Activated CD8-positive, alpha-beta memory T cell treated with anti-CD3 and anti-CD28 coated beads for 36 hours (primary cell): ENCODE data around the gene ARHGEF7. TPM values are rescaled to one million over a fixed set of nuclear protein-coding genes. Genes with fewer than 3 reads are reported as not detected.

ENCODE experiments used
- CTCF ChIA-PET: fragments of 350-600 bp; sonication (Branson Sonifier 250); formaldehyde crosslinking; loops from one replicate; lab custom pipeline; 2021; ENCODE audit warnings: antibody characterized with exemption; lab: Charles Lee
- POLR2A ChIA-PET: fragments of 350-600 bp; sonication (Branson Sonifier 250); formaldehyde crosslinking; loops from one replicate; lab custom pipeline; 2021; ENCODE audit warnings: antibody characterized with exemption; lab: Charles Lee
- total RNA-seq, 2 experiments: library from RNA; stranded (reverse); gene quantifications; one replicate each; pipeline ENCODE4 v1.2.3, GENCODE V29; 2021

ARHGEF7 gene
- total RNA-seq, 2 experiments from 2014 or later = 49.4 to 50.8 TPM

DNA sequence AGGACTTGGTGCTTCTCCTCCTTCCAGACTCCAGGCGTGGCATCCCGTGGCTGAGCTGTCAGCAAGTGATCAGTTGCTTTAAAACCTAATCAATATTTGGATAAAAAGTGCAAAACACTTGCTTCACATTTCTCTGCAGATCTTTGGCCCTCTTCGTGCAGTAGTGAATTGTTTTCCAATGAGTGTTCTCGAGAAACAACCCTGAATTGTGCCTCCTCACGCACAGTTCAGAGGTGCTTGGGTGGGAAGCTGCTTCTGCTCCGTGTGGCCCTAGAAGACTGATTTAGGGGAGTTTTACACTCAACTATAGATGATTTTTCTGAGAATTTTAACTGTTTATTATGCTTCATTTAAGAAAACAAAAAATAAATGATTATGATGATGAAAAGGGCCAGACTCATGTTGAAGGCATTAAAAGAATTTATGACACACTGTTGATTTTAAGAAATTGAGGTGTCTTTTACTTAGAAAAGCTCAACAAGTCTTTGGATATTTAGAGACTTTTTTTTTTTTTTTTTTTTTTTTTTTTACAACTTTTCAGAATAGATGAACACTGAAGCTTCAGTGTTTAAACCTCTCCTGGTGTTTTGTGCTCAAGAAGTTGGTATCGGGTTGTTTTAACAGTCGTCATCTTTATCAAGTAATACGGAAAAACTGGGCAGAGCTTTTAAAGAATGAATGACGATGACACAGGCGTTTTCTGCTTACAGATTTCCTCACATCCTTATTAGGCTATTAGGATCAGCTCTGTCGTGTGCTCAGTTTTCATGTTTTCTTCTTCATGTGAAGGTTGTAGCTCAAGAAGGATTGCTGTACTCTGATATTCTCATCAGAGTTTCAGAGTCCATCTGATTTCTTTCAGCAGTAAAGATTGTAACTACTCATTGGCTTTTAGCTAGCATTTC lies 165.8 kb downstream of the ARHGEF7 start:
- POLR2A ChIA-PET = no interaction called here
- CTCF ChIA-PET = interaction anchor here (0.8 kb wide), 1 partner anchor 12 kb away, joined by 3 read pairs; no protein-coding TSS in a partner anchor

DNA sequence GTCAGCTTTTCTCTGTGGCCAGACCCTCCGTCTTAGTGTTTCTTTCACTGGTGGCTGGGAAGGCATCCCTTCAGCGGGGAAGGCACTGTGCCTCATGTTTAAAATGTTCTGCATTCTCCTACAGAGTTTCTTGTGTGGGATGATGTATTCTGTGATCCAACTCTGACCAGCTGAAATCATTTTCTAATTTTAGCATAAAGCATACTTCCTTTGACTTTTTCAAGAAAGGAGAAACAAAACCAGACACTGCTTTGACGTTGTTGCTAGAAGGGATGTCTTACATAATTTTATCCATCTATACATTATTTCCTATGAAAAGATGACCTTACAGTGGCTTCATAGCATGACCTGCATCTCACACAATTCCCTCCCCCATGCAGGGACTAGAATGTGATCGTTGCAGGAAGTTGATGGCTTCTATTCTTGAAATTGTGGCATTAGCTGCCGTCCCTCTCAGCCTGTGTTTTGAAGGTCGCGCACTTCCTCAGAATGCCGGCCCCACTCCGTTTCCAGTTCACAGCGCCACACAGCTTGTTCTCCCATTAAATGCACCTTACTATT lies 166.7 kb downstream of the ARHGEF7 start:
- CTCF ChIA-PET = interaction anchor here (0.8 kb wide), 1 partner anchor 12 kb away, joined by 3 read pairs; no protein-coding TSS in a partner anchor
- POLR2A ChIA-PET = no interaction called here

DNA sequence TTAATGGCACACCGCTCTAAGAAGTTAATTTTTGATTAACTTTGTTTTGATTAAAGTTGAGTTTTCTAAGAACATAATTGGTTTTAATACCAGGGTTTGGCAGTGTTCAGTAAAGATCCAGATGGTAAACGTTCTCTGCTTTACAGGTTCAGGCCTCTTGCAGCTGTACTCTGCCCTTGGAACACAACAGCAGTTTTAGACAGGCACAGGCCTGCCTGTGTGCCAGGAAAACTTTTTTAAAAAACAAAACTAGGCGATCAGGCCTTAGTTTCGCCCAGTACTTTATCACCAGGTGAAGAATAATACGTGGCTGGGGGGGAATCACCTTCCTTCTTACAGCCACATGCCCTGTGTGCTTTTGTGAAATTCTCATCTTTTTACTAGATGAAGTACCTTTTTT lies 167.3 kb downstream of the ARHGEF7 start:
- POLR2A ChIA-PET = no interaction called here

DNA sequence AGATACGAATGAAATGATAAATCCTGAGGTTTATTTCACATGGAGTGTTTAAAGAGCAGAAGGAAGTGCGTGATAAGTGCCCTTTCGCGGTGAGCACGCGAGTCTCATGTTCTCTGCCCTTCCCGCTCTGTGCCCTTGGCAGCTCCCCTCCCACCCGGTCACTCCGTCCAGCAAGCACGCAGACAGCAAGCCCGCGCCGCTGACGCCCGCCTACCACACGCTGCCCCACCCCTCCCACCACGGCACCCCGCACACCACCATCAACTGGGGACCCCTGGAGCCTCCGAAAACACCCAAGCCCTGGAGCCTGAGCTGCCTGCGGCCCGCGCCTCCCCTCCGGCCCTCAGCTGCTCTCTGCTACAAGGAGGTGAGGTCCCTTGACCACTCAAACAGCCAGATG lies 167.9 kb downstream of the ARHGEF7 start:
- ChIA-PET CTCF (no interaction called here), POLR2A (interaction anchor here (0.6 kb wide), 1 partner anchor 217 kb away, joined by 3 read pairs; no protein-coding TSS in a partner anchor)

More for the DNA sequence above, 167.3 kb downstream of the ARHGEF7 start:
- CTCF ChIA-PET = no interaction called here

DNA sequence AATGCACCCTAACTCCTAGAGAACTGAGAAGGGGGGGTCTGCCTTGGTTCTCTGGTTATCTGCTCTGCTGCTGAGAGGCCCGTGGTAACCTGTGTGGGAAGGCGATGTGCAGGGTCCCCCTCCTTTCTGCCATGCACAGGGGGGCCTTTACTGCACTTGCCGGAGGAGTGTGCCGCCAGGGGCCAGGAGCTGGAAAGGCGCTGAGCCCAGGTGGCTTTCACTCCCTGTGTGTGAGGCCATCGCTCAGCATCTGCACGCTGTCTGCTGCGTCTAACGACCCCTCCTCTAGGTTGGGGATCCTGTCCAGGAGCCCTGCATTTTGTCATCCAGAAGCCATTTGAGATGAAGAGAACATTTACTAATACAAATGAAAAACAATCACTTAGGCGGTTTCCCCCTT lies 168.3 kb downstream of the ARHGEF7 start:
- ChIA-PET CTCF (no interaction called here), POLR2A (interaction anchor here (0.6 kb wide), 1 partner anchor 217 kb away, joined by 3 read pairs; no protein-coding TSS in a partner anchor)

DNA sequence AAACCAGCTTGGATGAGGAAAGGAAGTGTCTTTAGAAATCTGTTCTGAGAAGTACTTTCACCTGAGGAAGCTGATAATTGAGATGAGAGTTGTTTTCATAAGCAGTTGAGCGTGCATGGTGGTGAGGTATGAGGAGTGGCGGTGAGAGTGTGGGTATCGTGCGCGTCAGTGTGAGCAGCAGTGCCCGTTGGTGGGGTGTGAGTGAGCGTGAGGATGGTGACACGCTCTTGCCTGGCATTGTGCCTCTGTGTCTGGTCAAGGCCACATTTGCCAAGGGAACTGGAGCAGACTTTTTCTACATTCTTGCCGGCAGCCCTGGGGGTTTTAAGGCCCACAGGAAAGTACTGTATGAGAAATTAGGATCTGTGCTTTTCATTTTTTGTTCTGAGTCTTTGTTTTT lies 168.9 kb downstream of the ARHGEF7 start:
- CTCF ChIA-PET = no interaction called here
- POLR2A ChIA-PET = no interaction called here

DNA sequence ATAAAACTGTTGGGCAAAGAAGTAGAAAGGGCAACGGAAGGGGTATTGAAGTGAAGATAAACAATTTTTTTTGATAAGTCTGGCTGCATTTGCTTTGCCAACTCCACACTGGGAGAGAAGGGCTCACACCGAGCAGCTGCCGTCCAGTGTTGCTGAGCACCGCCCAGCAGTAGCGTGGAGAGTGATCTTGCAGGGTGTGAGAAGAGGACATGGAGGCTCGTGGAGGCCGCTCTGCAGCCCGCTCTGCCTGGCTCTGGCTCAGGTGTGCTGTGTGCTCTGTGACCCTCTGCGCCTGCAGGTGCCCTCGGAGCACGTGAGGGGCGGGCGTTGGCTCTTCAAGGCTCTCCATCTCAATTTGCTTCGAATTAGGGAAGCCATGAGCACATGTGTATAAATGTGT lies 169.5 kb downstream of the ARHGEF7 start:
- ChIA-PET CTCF (no interaction called here), POLR2A (no interaction called here)

DNA sequence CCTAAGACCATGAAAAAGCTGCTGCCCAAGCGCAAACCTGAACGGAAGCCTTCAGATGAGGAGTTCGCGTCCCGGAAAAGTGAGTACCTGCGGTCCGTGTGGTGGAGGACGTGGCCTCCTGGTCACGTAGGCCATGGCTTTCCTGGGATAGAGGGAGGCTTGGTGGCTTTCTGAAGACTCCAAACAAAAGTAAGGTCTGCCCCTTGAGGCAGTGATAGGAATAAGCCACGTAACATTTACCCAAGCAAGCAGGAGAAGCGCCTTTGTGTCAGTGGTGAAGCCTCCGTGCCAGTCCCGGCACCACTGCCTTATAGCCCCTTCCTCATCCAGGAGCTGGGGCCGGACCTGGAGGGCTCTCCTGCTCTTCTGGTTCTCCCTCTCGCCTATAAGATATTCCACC lies 171.1 kb downstream of the ARHGEF7 start:
- CTCF ChIA-PET = no interaction called here
- POLR2A ChIA-PET = no interaction called here

DNA sequence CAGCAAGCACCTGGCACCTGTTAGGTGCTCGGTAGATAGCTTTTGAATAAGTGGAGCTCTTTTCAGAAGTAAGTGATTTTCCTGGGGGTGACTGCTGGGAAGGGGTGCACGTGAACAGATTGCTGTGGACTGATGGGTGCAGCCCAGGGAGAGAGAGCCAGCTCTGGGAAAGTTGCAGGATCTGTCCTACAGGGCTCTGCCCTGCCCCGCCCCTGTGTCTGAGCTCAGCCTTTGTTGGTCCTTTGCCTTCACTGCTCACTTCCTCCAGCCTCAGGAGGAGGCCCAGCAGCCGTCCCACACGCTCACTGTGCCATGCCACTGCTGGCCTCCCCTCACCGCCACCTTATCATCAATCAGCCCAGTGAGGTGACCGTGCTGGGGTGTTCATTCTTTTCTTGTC lies 171.6 kb downstream of the ARHGEF7 start:
- ChIA-PET CTCF (no interaction called here), POLR2A (no interaction called here)

DNA sequence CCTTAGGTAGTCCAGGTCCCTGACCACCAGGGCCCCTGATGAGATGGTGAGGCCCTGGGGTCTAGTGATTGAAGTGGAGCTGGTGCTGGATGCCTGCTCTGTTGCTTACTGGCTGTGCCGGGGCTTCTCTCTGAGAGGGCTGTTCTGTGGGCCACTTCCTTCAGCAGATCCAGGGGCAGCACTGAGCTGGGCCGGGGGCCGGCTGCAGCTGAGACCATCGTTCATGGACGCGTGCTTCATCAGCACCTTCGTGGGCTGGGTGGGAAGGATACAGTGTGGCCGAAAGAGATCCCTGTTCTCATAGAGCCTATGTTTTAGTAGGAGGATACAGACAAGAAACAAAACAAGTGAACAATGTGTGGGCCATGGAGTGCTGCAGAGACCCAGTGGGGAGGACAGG lies 172.1 kb downstream of the ARHGEF7 start:
- POLR2A ChIA-PET = no interaction called here
- CTCF ChIA-PET = no interaction called here

DNA sequence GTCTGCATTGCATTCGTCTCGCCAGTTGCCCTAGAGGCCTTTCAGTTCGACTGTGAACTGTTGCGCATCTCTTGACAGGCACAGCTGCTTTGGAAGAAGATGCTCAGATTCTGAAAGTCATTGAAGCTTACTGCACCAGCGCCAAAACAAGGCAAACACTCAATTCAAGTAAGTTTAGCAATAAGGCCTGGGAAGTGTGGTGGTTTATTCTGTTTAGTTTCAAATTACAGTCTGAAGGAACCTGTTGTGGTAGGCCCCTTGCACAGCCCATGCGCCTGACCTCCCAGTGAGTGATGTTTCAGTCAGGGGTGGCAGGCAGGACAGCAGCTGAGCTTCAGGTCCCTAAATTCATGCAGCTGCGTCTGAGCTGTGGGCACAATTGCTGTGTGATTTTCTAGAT lies 173.2 kb downstream of the ARHGEF7 start:
- POLR2A ChIA-PET = no interaction called here
- CTCF ChIA-PET = no interaction called here

DNA sequence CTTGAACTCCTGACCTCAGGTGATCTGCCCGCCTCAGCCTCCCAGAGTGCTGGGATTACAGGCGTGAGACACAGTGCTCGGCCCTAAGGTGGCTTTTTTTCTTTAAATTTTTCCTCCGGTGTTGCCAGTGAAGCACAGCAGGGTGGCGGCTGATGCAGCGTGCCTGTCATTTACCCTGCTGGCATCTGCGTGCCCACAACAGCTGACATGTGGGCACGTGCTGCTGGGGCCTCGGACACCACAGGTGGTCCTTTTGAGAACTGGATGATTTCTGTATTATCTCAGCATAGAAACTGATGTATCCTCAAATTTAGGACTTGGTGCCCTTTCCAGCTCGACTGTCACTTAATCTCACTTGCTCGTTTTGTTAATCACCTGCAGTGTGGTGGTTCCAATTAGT lies 174.1 kb downstream of the ARHGEF7 start:
- ChIA-PET POLR2A (no interaction called here), CTCF (no interaction called here)

DNA sequence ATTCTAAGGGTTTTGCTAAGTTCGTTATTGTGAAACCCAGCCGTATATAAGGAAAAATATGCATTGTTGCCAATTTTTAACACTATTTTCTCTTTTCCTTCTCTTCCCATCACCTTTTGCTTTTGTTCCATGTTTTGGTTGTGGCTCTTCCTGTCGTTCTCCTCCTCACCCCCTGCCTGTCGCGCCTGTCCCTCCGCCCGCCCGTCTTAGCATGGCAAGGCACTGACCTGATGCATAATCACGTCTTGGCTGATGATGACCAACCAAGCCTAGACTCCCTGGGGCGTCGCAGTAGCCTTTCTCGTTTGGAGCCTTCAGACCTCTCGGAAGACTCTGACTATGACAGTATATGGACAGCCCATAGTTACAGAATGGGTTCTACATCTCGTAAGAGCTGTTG lies 176.8 kb downstream of the ARHGEF7 start:
- CTCF ChIA-PET = no interaction called here
- POLR2A ChIA-PET = no interaction called here

DNA sequence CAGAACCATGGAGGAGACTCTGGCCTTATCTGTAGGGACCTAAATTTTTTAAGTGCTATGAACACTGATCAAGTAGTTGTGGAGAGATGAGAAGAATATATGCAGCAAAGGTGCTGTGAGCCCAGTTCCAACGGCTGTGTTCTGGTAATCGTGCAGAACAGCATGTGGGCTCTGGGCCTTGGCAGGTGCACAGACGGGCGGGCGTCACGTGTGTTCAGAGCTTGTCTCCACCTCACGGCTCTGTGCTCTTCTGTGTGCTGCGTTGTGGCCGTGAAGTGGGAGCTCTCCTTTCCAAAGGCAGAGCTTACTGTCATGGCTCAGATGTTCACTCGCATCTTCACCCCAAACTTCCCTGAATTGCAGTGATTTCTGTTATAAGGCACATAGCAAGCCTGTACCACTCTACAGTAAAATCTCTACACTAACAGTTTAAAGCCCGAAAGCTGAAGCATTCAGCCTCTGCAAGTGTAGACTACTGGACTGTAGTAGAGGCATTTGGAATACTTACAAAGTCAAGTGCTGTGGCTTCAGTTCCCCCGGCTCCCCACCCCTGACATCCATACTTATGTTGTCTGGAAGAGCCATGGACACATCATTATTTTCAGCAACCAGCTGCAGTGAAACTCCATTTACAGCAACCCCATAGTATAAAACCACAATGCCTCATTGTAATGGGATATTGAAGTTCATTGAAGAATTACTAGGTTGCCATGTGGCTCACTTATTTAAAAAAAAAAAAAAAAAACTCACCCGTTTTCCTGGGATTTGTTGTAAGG lies 177.8 kb downstream of the ARHGEF7 start:
- ChIA-PET CTCF (interaction anchor here (1.2 kb wide), 1 partner anchor 11 kb away, joined by 3 read pairs; no protein-coding TSS in a partner anchor), POLR2A (no interaction called here)

DNA sequence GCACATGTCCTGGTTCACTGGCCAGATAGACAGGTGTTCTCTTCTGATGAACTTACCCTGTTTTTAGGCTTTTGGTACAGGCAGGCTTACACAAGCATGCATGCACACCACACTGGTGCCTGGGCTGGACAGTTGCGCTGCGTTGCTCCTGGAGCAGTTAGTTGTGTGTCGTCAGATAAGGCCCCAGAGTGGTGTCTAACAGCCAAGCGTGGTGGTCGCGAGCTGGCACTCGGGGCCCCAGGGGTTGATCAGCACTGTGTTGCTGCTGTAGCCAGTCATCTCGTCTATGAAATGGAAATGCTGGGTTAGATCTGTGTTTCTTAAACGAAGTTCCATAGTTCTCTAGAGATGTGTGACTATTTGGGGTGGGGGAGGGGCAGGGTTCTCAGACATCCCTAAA lies 180.8 kb downstream of the ARHGEF7 start:
- ChIA-PET POLR2A (no interaction called here), CTCF (no interaction called here)

DNA sequence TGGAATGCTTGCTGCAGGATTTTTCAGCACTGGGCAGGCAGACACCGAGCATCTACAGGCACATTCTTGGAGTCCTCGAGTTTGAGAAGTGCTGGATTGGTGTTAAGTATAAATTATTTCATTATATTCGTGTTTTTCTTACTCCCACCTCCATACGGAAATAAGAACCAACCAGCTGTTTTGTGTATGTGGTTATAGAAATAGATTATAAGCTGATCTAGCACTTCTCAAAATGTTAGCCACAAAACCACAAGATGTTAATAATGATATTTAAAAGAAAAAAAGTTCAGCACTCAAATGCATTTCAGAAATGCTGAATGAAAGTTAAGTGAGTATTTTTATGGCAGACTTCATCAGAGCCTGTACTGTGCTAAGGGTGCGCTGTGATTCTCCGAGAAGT lies 181.3 kb downstream of the ARHGEF7 start:
- POLR2A ChIA-PET = no interaction called here

DNA sequence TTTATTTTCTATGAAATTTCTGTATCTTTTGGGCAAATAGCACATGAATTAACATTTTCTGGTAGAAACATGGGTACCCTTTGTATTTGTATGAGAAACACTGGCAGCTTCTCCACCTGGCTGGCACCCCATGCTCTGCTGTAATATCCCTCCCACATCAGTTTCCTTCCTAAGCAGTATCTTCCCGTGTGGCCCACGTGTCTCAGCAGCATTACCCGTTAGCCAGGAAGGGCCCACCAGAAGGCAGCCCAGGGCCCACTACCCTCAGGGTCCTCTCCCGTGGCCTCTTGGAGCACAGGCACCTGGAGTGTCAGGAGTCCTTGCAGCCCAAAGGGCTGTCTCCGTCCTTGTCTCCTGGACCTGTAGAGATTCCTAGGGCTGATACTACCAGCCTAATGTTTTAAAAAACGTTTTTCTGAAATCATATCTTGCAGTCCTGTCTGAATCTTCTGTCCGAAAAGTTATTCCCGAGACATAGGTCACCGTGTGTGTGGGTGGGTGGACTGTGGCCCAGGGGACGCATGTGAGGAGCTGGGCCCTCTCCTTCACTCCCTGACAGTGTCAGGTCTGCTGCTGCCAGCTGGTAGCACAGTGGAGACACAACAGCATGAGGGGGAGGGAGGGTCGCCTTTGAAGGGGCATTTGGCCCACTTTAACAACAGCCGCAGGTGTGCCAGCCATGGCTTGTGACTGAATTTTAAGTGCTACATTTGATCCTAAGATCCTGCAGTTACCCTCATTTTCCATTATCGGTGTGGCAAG lies 183.3 kb downstream of the ARHGEF7 start:
- CTCF ChIA-PET = no interaction called here

More for the DNA sequence above, 181.3 kb downstream of the ARHGEF7 start:
- CTCF ChIA-PET = no interaction called here

DNA sequence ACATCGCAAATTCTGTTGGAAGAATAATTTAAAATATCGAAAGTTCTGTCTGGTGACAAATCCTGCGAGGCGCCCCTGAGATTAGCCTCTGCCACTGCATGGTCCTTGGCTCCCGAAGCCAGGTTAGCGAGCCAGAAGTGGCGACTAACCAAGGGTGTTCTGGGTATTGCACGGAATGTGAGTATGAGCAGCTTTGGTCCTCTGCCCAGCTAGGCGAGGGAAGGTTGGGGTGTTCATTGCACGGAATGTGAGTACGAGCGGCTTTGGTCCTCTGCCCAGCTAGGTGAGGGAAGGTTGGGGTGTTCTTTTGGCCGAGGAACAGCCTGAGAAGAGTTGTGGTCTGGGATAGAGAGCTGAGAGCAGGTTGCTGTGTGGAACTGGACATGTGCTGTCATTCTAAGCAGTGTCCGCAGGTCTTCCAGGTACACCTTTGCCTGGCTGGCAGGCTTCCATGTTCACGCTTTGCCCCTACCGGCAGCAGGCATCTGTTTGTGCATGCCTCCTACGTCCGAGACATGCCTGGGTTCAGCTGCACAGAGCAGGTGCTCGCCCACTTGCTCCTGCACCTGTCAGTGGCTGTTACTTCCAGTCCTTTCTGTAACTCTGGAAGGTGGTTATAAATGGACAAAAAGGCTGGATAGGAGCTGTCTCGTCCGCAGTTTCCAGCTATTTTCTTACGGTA lies 187.1 kb downstream of the ARHGEF7 start:
- POLR2A ChIA-PET = no interaction called here
- CTCF ChIA-PET = no interaction called here

More for the DNA sequence above, 183.3 kb downstream of the ARHGEF7 start:
- POLR2A ChIA-PET = no interaction called here

DNA sequence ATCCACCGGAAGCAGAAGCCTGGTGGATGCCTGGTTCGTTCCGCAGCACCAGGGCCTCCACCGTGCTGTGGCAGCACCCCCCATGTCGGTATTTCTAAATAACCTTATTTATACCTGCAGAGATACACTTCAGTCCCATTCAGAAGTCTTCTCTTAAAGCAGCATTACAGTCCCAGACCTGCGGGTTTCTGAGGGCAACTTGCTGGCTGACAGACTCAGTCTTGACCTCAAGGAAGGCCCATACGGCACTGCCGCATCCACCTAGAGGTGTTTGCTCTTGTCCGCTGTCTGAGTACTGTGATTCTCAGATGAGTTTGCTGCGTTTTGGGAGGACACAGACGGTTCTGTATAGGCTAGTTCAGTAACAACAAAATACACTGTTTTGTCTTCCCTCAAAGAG lies 188.4 kb downstream of the ARHGEF7 start:
- ChIA-PET CTCF (no interaction called here), POLR2A (no interaction called here)
